H1 (cell line): ENCODE data around the gene CPNE4. TPM values are rescaled to one million over a fixed set of nuclear protein-coding genes. Genes with fewer than 3 reads are reported as not detected.

Experiments used
- CTCF ChIA-PET: fragments of 300-600 bp; sonication (Branson Sonifier 250); formaldehyde crosslinking; loops from one replicate; lab custom pipeline; 2021; ENCODE audit not compliant: partially characterized antibody; lab: Charles Lee
- POLR2A ChIA-PET: fragments of 300-600 bp; sonication (Branson Sonifier 250); formaldehyde crosslinking; loops from one replicate; lab custom pipeline; 2021; ENCODE audit warnings: inconsistent platforms; ENCODE audit not compliant: partially characterized antibody; lab: Charles Lee
- DNase-seq, 2 experiments: peaks; one replicate each; pipeline versions ENCODE4 v3.0.0 to v3.0.0-alpha.2; 2010 to 2022; ENCODE audit warnings: low spot score in 2 of 2, low read depth in 1 of 2, mixed read lengths in 1 of 2
- FAIRE-seq: peaks from 2 replicates; lab custom pipeline; 2011; peaks lifted over from hg19 to GRCh38; lab: Jason Lieb, UNC
- H2AFZ ChIP-seq: 2 replicates; pipeline ENCODE4 v1.8.1; 2012; ENCODE audit warnings: low read length, inconsistent platforms
- H2AK5ac ChIP-seq: 2 replicates; pipeline ENCODE4 v1.6.1; 2013; ENCODE audit warnings: low read depth, low read length
- H2BK120ac ChIP-seq: replicated peaks from 2 replicates; pipeline ENCODE3; 2013; ENCODE audit warnings: low read depth, low read length, inconsistent platforms
- H2BK12ac ChIP-seq: 2 replicates; pipeline ENCODE4 v1.6.1; 2013; ENCODE audit warnings: low read depth, low read length
- H2BK15ac ChIP-seq: 2 replicates; pipeline ENCODE4 v1.6.1; 2013; ENCODE audit warnings: low read length
- H2BK20ac ChIP-seq: 2 replicates; pipeline ENCODE4 v1.6.1; 2013; ENCODE audit warnings: low read length
- H2BK5ac ChIP-seq: 2 replicates; pipeline ENCODE4 v1.6.1; 2013; ENCODE audit warnings: low read depth, low read length
- H3K14ac ChIP-seq: 2 replicates; pipeline ENCODE4 v1.6.1; 2013; ENCODE audit warnings: inconsistent platforms; ENCODE audit not compliant: insufficient read length
- H3K18ac ChIP-seq: 2 replicates; pipeline ENCODE4 v1.6.1; 2013; ENCODE audit warnings: low read length; ENCODE audit errors: extremely low read depth
- H3K23ac ChIP-seq: 2 replicates; pipeline ENCODE4 v1.6.1; 2013; ENCODE audit warnings: inconsistent platforms; ENCODE audit not compliant: insufficient read length
- H3K23me2 ChIP-seq: 2 replicates; pipeline ENCODE4 v1.6.1; 2013; ENCODE audit warnings: low read depth, low read length
- H3K27ac ChIP-seq: 2 replicates; pipeline ENCODE4 v1.6.1; 2011; ENCODE audit warnings: low read depth, low read length, inconsistent platforms
- H3K27me3 ChIP-seq, 4 experiments: replicated peaks in 1 of 4; 1 replicate in 1 of 4; 2 replicates in 3 of 4; pipeline versions ENCODE4 v1.6.1 to v1.8.1; 2011 to 2013; ENCODE audit warnings: low read length in 3 of 4, mild to moderate bottlenecking in 3 of 4, inconsistent platforms in 2 of 4, mixed read lengths in 2 of 4, moderate library complexity in 1 of 4; ENCODE audit not compliant: control insufficient read depth in 3 of 4, insufficient read depth in 3 of 4; ENCODE audit errors: extremely low read depth in 1 of 4
- H3K36me3 ChIP-seq, 4 experiments: 2 replicates each; pipeline versions ENCODE4 v1.6.1 to v1.8.1; 2011 to 2013; ENCODE audit warnings: mild to moderate bottlenecking in 4 of 4, low read length in 3 of 4, moderate library complexity in 2 of 4, control low read depth in 1 of 4, inconsistent platforms in 1 of 4; ENCODE audit not compliant: insufficient read depth in 4 of 4, control insufficient read depth in 2 of 4
- H3K4ac ChIP-seq: replicated peaks from 2 replicates; pipeline ENCODE3; 2013; ENCODE audit warnings: low read length, low read depth, mixed read lengths, inconsistent platforms; ENCODE audit not compliant: insufficient read length
- H3K4me1 ChIP-seq, 4 experiments: replicated peaks in 1 of 4; 1 replicate in 1 of 4; 2 replicates in 3 of 4; pipeline versions ENCODE4 v1.6.1 to v1.8.1; 2011 to 2013; ENCODE audit warnings: low read length in 3 of 4, inconsistent platforms in 2 of 4, mixed read lengths in 1 of 4; ENCODE audit not compliant: insufficient read depth in 4 of 4, control insufficient read depth in 3 of 4
- H3K4me2 ChIP-seq, 2 experiments: 2 replicates each; pipeline versions ENCODE4 v1.6.1 to v1.8.1; 2011 to 2013; ENCODE audit warnings: low read depth in 2 of 2, low read length in 2 of 2, control low read depth in 1 of 2, inconsistent platforms in 1 of 2, mild to moderate bottlenecking in 1 of 2; ENCODE audit not compliant: insufficient read depth in 1 of 2
- H3K4me3 ChIP-seq, 4 experiments: fragments of 200-600, 300-600 bp in 1 of 4; sonication (generic), shearing (Covaris generic), sonication (Bioruptor Twin) in 1 of 4; 2 replicates each; pipeline versions ENCODE4 v1.5.1 to v1.8.1; 2011 to 2016; ENCODE audit warnings: low read length in 4 of 4, low read depth in 3 of 4, control low read depth in 2 of 4, inconsistent platforms in 2 of 4, mild to moderate bottlenecking in 2 of 4, mixed read lengths in 1 of 4, moderate library complexity in 1 of 4; ENCODE audit not compliant: insufficient read depth in 2 of 4; ENCODE audit errors: extremely low read depth in 1 of 4
- H3K56ac ChIP-seq: replicated peaks from 2 replicates; pipeline ENCODE3; 2013; ENCODE audit warnings: low read depth, mild to moderate bottlenecking, mixed read lengths, low read length, inconsistent platforms; ENCODE audit not compliant: insufficient read length
- H3K79me1 ChIP-seq: 2 replicates; pipeline ENCODE4 v1.6.1; 2013; ENCODE audit warnings: low read depth, low read length, control low read depth
- H3K79me2 ChIP-seq, 2 experiments: 2 replicates each; pipeline versions ENCODE4 v1.6.1 to v1.8.1; 2012 to 2013; ENCODE audit warnings: low read length in 2 of 2, mild to moderate bottlenecking in 2 of 2, inconsistent platforms in 1 of 2; ENCODE audit not compliant: insufficient read depth in 2 of 2, control insufficient read depth in 1 of 2
- H3K9ac ChIP-seq, 4 experiments: replicated peaks in 1 of 4; 1 replicate in 1 of 4; 2 replicates in 3 of 4; pipeline versions ENCODE4 v1.6.1 to v1.8.1; 2011 to 2013; ENCODE audit warnings: low read depth in 3 of 4, low read length in 3 of 4, control low read depth in 2 of 4, mild to moderate bottlenecking in 2 of 4, moderate library complexity in 2 of 4, inconsistent platforms in 1 of 4; ENCODE audit errors: extremely low read depth in 1 of 4
- H3K9me3 ChIP-seq, 2 experiments: 2 replicates each; pipeline versions ENCODE4 v1.6.1 to v1.8.1; 2012 to 2013; ENCODE audit warnings: mild to moderate bottlenecking in 2 of 2, moderate library complexity in 2 of 2, control low read depth in 1 of 2, inconsistent platforms in 1 of 2, low read depth in 1 of 2, low read length in 1 of 2, mixed read lengths in 1 of 2; ENCODE audit not compliant: insufficient read depth in 2 of 2
- H4K20me1 ChIP-seq, 2 experiments: replicated peaks in 1 of 2; 2 replicates each; pipeline versions ENCODE3 to v1.8.1; 2011 to 2013; ENCODE audit warnings: inconsistent platforms in 2 of 2, low read length in 2 of 2, mild to moderate bottlenecking in 1 of 2; ENCODE audit not compliant: insufficient read depth in 2 of 2, control insufficient read depth in 1 of 2
- H4K5ac ChIP-seq: 2 replicates; pipeline ENCODE4 v1.6.1; 2013; ENCODE audit warnings: low read length, low read depth, mixed read lengths, inconsistent platforms; ENCODE audit not compliant: insufficient read length
- H4K8ac ChIP-seq: 2 replicates; pipeline ENCODE4 v1.8.0; 2013; ENCODE audit warnings: mild to moderate bottlenecking, moderate library complexity, low read length, inconsistent platforms; ENCODE audit not compliant: insufficient read depth; ENCODE audit errors: extremely low read depth
- H4K91ac ChIP-seq: replicated peaks from 2 replicates; pipeline ENCODE3; 2013; ENCODE audit warnings: low read length, mixed read lengths, inconsistent platforms; ENCODE audit not compliant: insufficient read length
- BACH1 ChIP-seq: IDR thresholded peaks from 2 replicates; pipeline ENCODE4 v1.6.1; 2012; ENCODE audit warnings: low read length, improper control_type of control experiment
- CBX5 ChIP-seq: fragments of 300-800, 300-1000 bp; sonication (generic); IDR thresholded peaks from 2 replicates; pipeline ENCODE4 v1.7.1; 2016; ENCODE audit warnings: antibody characterized with exemption, low read length, low read depth
- CHD2 ChIP-seq: IDR thresholded peaks from 2 replicates; pipeline ENCODE4 v1.6.1; 2012; ENCODE audit warnings: low read length, improper control_type of control experiment
- JUND ChIP-seq: IDR thresholded peaks from 2 replicates; pipeline ENCODE4 v1.6.1; 2011; ENCODE audit warnings: mild to moderate bottlenecking, improper control_type of control experiment, low read length
- KDM5A ChIP-seq: fragments of 200-600 bp; IDR thresholded peaks from 2 replicates; pipeline ENCODE4 v1.7.1; 2012; ENCODE audit warnings: mild to moderate bottlenecking, low read length, inconsistent platforms, mixed read lengths
- NANOG ChIP-seq: IDR thresholded peaks from 2 replicates; pipeline ENCODE4 v1.6.1; 2011; ENCODE audit warnings: low read length, low read depth, mild to moderate bottlenecking, inconsistent platforms; ENCODE audit not compliant: insufficient read depth, poor library complexity, severe bottlenecking
- SIRT6 ChIP-seq: IDR thresholded peaks from one replicate; pipeline ENCODE4 v1.7.1; 2012; ENCODE audit warnings: low read length, inconsistent platforms
- SP1 ChIP-seq: IDR thresholded peaks from 2 replicates; pipeline ENCODE4 v1.6.1; 2011; ENCODE audit warnings: low read depth, low read length
- WGBS, 2 experiments: shearing (Covaris generic) in 1 of 2; methylation state at CpG; one replicate each; pipeline versions ENCODE4 v1.1.6 to v1.1.7; 2013 to 2015; ENCODE audit warnings: low lambda C conversion rate in 2 of 2, mixed read lengths in 2 of 2, inconsistent platforms in 1 of 2, low coverage in 1 of 2, missing lambda C conversion rate in 1 of 2; ENCODE audit not compliant: insufficient replicate concordance in 2 of 2, insufficient coverage in 1 of 2, insufficient read length in 1 of 2; ENCODE audit errors: extremely low coverage in 1 of 2, missing lambda C conversion rate in 1 of 2; 5-methylcytosine and 5-hydroxymethylcytosine counted together
- polyA plus RNA-seq, 7 experiments: library from polyadenylated mRNA; depleted of rRNA in 3 of 7; stranded (reverse) in 5 of 7; unstranded in 2 of 7; fragments of >200 nt in 5 of 7; fragments of 200-250 nt in 2 of 7; gene quantifications; 1 replicate in 5 of 7; 2 replicates in 1 of 7; 4 replicates in 1 of 7; pipeline versions ENCODE4 v1.2.1 to v1.2.3, GENCODE V29; 2011 to 2013; ENCODE audit warnings: missing spikeins in 2 of 7, mixed read lengths in 2 of 7
- total RNA-seq: library from RNA; stranded (reverse); fragmentation: NEBNext Ultra II Directional; extraction: Animal tissue kit (Norgen Biotek cat#: 25700); gene quantifications from 2 replicates; pipeline ENCODE4 v1.2.1, GENCODE V29; 2021

CPNE4 gene
- total and polyA plus RNA-seq, 2 of the 8 experiments (the other 6 are each of a cell fraction or from before 2014, with no cell fraction given), result 0.82 to 3.8 TPM

DNA sequence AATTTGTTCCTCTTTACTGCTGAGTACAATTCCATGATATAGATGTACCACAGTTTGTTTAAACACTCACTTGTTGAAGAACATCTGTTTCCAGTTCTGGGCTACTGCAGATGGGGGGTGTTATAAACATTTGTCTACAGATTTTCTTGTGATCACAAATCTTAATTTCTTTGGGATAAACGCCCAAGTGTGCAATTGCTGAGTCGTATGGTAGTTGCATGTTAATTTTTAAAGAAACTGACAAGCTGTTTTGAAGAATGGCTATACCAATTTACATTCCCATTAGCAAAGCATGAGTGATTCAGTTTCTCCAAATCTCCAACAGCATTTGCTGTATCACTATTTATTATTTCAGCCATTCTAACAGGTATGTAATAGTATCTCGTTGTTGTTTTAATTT is 290.0 kb downstream of the CPNE4 start:
- H2BK12ac ChIP-seq, result no peak overlapping the region
- H4K91ac ChIP-seq, result no peak overlapping the region
- no peak for FAIRE-seq
- H3K9me3 ChIP-seq, result 0 out of 4 replicates have a peak, but pooled peaks cover 0 to 2% of the 10 kb centered on the region in 2 experiments
- no peak overlapping the region for H3K27ac ChIP-seq
- 86% methylated on average over 3 of the region's 3 CpGs; no CpG with 5 or more reads in 1 of the 2 experiments for WGBS, 2 experiments
- H3K23me2 ChIP-seq, result no peaks in the 10 kb centered on the region
- no peak overlapping the region for H4K8ac ChIP-seq
- no peak overlapping the region for H3K4me3 ChIP-seq
- H3K23ac ChIP-seq, result no peak overlapping the region
- H3K27me3 ChIP-seq, result no peaks in the 10 kb centered on the region
- ChIA-PET POLR2A (no interaction called here), CTCF (interaction anchor here (1.0 kb wide), 1 partner anchor 262 kb away, joined by 3 read pairs; no protein-coding TSS in a partner anchor)
- no peak overlapping the region for H3K14ac ChIP-seq
- H3K79me2 ChIP-seq, result no peaks in the 10 kb centered on the region
- no peak overlapping the region for H2AFZ ChIP-seq
- H2AK5ac ChIP-seq, result no peak overlapping the region
- H4K5ac ChIP-seq, result no peak overlapping the region
- H3K56ac ChIP-seq, result no peak overlapping the region
- TF ChIP-seq SP1 (no peak), JUND (no peak), NANOG (no peak), SIRT6 (no peak), BACH1 (no peak), CBX5 (no peak), CHD2 (no peak), KDM5A (no peak)
- H3K79me1 ChIP-seq, result no peaks in the 10 kb centered on the region
- DNase-seq, result no peak
- H2BK5ac ChIP-seq, result no peak overlapping the region
- no peaks in the 10 kb centered on the region for H4K20me1 ChIP-seq
- no peak overlapping the region for H3K4me2 ChIP-seq
- H2BK15ac ChIP-seq, result no peak overlapping the region
- no peak overlapping the region for H3K9ac ChIP-seq
- no peak overlapping the region for H2BK120ac ChIP-seq
- H3K18ac ChIP-seq, result no peak overlapping the region
- no peaks in the 10 kb centered on the region for H3K36me3 ChIP-seq
- H3K4me1 ChIP-seq, result peaks cover 0 to under 1% (median 0%) of the 10 kb centered on the region in 4 experiments; a peak in 1 of 7 replicates
- no peak overlapping the region for H2BK20ac ChIP-seq
- H3K4ac ChIP-seq, result no peak overlapping the region
